ENCODE data around the gene RNF146. TPM values are rescaled to one million over a fixed set of nuclear protein-coding genes. Genes with fewer than 3 reads are reported as not detected.

The RNF146 gene
- total RNA-seq, 1 donor from 2014 or later, result 46.8 TPM

DNA sequence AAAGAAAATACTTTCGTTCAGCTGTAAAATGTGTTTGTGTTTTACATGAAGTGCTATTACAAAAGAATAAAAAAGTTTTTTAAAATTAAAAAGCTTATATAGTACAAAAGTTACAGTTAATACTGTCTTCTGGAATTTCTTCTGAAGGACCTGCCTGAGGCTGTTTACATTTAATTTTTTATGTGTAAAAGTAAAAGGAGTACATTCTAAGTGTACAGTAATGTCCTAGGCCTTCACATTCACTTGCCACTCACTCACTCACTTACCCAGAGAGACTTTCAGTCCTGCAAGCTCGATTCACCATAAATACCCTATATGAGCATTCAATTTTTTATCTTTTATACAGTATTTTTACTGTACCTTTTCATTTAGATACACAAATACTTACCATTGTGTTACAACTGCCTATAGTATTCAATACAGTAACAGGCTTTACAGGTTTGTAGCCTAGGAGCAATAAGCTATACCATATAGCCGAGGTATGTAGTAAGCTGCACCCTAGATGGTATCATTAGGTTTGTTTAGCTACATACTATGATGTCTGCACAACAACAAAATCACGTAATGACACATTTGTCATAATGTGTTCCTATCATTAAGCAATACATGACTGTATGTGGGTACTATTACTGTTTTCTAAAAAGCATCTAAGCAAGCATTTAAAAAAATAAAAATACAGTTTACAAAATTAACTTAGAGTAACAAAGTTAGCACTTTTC, 33.0 kb downstream of the RNF146 start:
- peaks cover 8% of the 10 kb centered on the region for H3K36me3 Mint-ChIP-seq
- H3K9me3 Mint-ChIP-seq, result no peaks in the 10 kb centered on the region
- TF ChIP-seq, protein P1, sequence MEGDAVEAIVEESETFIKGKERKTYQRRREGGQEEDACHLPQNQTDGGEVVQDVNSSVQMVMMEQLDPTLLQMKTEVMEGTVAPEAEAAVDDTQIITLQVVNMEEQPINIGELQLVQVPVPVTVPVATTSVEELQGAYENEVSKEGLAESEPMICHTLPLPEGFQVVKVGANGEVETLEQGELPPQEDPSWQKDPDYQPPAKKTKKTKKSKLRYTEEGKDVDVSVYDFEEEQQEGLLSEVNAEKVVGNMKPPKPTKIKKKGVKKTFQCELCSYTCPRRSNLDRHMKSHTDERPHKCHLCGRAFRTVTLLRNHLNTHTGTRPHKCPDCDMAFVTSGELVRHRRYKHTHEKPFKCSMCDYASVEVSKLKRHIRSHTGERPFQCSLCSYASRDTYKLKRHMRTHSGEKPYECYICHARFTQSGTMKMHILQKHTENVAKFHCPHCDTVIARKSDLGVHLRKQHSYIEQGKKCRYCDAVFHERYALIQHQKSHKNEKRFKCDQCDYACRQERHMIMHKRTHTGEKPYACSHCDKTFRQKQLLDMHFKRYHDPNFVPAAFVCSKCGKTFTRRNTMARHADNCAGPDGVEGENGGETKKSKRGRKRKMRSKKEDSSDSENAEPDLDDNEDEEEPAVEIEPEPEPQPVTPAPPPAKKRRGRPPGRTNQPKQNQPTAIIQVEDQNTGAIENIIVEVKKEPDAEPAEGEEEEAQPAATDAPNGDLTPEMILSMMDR (conservative IDR thresholded peaks at IDR 0.05), result no peak
- no peak for DNase-seq (ENCODE audit: extremely low spot score, unreplicated experiment)
- peak overlapping the region; percentile 94 for H3K27ac Mint-ChIP-seq
- H3K27me3 Mint-ChIP-seq, result no peaks in the 10 kb centered on the region
- H3K4me1 Mint-ChIP-seq (ENCODE audit: unreplicated experiment), result peaks cover 7% of the 10 kb centered on the region
- H3K4me3 Mint-ChIP-seq, result no peak overlapping the region

DNA sequence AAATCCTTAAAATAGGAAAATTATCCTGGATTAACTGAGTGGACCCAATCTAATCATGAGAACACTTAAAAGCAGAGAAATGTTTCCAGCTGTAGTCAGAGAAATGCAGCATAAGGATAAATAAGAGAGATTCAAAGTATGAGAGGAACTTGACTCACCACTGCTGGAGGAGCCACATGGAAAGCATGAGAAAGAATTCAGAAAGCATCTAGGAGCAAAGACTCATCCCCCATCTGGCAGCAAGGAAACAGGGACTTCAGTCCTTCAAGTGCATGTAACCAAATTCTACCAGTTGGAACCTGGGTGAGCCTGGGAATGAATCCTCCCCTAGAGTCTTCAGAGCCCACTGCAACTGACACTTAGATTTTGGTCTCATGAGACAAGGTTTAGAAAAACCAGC, 33.7 kb downstream of the RNF146 start:
- DNase-seq (ENCODE audit: extremely low spot score, unreplicated experiment), result no peak

DNA sequence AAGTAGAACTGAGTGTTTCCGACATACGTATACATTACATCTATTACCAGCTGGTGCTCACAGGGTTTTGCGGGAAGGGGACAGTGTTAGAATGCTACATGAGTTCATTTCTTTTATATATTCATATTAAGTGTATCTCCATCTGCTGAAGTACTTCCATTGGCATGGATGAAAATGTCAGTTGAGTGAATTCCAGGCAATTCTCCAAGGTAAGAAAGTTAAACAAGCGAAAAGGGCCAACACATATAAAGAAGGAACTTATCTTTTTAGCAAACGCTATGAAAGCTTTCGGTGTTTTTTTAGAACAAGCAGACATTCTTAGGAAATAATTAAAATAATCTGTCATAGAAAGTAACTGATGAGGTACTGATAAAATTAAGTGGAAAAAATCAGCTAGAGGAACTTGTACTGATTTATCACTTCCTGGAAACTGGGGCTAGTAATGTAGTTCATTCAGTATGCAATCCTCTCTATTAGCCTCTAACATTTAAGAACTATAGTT, 34.6 kb downstream of the RNF146 start:
- no peak for DNase-seq (ENCODE audit: extremely low spot score, unreplicated experiment)
- Mint-ChIP-seq H3K4me3 (no peak overlapping the region), H3K9me3 (no peaks in the 10 kb centered on the region), H3K27ac (peak overlapping the region; percentile 45), H3K27me3 (no peaks in the 10 kb centered on the region), H3K36me3 (peaks cover 19% of the 10 kb centered on the region), H3K4me1 (ENCODE audit: unreplicated experiment) (peaks cover 7% of the 10 kb centered on the region)
- TF ChIP-seq, protein P1 (conservative IDR thresholded peaks at IDR 0.05), result no peak

More for the DNA sequence above, 33.7 kb downstream of the RNF146 start:
- peaks cover 11% of the 10 kb centered on the region for H3K36me3 Mint-ChIP-seq
- TF ChIP-seq, protein P1 (conservative IDR thresholded peaks at IDR 0.05), result no peak
- no peaks in the 10 kb centered on the region for H3K27me3 Mint-ChIP-seq
- H3K9me3 Mint-ChIP-seq, result no peaks in the 10 kb centered on the region
- no peak overlapping the region for H3K4me3 Mint-ChIP-seq
- peak overlapping the region; percentile 94 for H3K27ac Mint-ChIP-seq
- H3K4me1 Mint-ChIP-seq (ENCODE audit: unreplicated experiment), result peaks cover 7% of the 10 kb centered on the region

DNA sequence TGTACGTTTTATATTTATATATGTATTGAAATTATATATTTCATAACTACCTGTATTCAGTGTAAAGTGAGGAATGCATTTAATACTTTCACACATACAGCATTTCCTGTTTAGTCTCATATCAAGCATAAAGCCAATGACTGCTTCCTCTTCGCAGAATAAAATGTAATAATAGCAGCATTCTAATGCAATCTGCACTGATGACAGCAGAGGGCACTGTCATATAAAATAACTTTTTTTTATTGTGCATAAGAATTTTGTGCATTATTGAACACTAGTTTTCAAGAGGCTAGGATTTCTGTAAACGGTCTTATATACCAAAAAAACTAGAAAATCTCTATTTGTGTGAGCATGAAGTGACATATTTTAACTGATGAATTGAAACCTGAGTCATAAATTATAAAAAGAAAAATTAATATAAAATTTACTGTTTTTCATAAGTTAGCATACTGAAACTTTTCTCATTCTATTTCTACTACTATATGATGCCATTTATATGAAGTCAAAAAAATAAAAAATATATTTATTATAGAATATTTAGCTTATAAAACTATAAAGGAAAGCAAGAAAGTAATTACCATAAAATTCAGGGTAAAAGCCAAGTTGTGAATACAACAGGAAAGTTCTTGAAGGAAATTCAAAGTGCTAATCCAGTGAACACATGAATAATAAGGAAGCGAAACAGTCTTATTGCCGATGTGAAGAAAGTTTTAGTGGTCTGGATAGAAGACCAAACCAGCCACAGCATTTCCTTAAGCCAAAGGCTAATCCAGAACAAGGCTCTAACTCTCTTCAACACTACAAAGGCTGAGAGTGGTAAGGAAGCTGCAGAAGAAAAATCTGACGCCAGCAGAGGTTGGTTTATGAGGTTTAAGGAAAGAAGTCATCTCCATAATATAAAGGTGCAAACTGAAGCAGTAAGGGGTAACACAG, 36.3 kb downstream of the RNF146 start:
- Mint-ChIP-seq H3K4me3 (no peak overlapping the region), H3K27ac (no peak overlapping the region), H3K4me1 (ENCODE audit: unreplicated experiment) (peaks cover 7% of the 10 kb centered on the region), H3K9me3 (no peaks in the 10 kb centered on the region), H3K27me3 (no peaks in the 10 kb centered on the region), H3K36me3 (peaks cover 32% of the 10 kb centered on the region)
- no peak for DNase-seq (ENCODE audit: extremely low spot score, unreplicated experiment)
- TF ChIP-seq, protein P1 (conservative IDR thresholded peaks at IDR 0.05), result peak; percentile 84

DNA sequence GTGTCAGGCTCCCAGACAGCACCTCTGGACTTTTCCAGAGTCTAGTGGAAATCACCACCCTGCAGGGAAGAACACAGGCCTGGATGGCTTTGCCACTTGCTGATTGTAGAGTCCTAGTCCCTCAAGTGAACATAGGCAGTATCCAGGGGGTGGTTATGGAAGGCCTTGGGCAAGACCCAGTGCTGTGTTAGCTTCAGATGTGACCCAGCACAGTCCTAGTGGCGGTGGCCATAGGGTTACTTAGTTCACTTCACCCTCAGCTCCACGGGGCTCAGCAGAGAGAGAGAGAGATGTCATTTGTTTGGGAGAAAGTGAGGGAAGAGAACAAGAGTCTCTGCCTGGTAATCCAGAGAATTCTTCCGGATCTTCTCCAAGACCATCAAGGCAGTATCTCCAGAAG, 37.3 kb downstream of the RNF146 start:
- Mint-ChIP-seq H3K36me3 (peaks cover 42% of the 10 kb centered on the region), H3K9me3 (peaks cover 4% of the 10 kb centered on the region), H3K4me1 (ENCODE audit: unreplicated experiment) (peaks cover 7% of the 10 kb centered on the region), H3K27me3 (no peaks in the 10 kb centered on the region), H3K4me3 (no peak overlapping the region), H3K27ac (no peak overlapping the region)
- TF ChIP-seq, protein P1 (conservative IDR thresholded peaks at IDR 0.05), result no peak
- DNase-seq (ENCODE audit: extremely low spot score, unreplicated experiment), result no peak

Data from type B pancreatic cell (in vitro differentiated cells).